EH (cell line): ENCODE measurements around the gene SOX15.
A peak's percentile ranks its signal among the peaks of the same experiment; 100 is the strongest.
"Not testable (repeated sequence)": the region's sequence is repeated elsewhere in the genome, so short reads cannot be mapped to it uniquely, and the experiment has no call there.

Source experiments
- DNase-seq: peaks from one replicate; pipeline ENCODE4 v3.0.0-alpha.2; 2015; ENCODE audit warnings: low read depth

Gene SOX15

GRCh38 chr17:7589891-7590691 lies at the start of gene SOX15:
Gene SOX15 (minus strand): TSS chr17:7590094. CDS start chr17:7589676, 418 bp downstream.
- DNase-seq: peak; percentile 65

- DNase-seq: no peak
These were observed 46.3 kb upstream of the SOX15 start for GRCh38 chr17:7636163-7636562.

DNA sequence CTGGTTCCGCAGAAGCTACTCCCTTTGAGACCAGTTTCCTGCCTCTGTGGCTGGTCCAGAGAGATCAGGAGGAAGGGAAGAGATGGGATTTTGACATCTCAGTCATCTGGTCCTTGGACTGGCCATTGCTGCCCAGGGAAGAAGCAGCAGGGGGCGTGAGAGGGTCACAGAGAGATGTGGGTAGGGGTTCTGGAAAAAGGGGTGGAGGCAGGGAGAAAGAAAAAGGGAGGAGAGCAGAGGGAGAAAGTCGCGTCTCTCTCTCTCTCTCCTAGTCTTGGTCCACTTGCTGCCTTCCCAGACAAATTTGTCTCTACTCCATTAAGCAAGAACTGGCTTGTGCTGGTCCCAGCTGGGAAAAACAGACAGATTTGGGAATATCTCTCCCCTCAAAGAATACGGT lies 44.5 kb upstream of the SOX15 start:
- peak; percentile 54 for DNase-seq

GRCh38 chr17:7633093-7633492 lies 43.2 kb upstream of the SOX15 start:
- no peak for DNase-seq

DNA sequence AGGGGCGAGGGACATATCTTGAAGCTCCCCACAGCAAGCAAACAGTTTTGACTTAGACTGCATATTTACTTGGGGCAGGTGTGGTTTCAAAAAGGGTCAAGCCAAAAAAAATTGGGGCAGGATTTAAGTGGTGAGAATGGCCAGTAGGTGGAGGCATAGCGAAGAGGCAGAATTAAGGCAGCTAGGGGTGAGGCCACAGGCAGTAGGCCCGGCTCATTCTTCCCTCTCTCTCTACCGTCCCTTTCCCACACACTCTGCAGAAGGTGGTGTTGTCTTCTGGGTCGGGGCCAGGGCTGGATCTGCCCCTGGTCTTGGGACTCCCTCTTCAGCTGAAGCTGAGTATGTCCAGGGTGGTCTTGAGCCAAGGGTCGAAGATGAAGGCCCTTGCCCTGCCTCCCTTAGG lies 42.6 kb upstream of the SOX15 start:
- DNase-seq: peak; percentile 62

DNA sequence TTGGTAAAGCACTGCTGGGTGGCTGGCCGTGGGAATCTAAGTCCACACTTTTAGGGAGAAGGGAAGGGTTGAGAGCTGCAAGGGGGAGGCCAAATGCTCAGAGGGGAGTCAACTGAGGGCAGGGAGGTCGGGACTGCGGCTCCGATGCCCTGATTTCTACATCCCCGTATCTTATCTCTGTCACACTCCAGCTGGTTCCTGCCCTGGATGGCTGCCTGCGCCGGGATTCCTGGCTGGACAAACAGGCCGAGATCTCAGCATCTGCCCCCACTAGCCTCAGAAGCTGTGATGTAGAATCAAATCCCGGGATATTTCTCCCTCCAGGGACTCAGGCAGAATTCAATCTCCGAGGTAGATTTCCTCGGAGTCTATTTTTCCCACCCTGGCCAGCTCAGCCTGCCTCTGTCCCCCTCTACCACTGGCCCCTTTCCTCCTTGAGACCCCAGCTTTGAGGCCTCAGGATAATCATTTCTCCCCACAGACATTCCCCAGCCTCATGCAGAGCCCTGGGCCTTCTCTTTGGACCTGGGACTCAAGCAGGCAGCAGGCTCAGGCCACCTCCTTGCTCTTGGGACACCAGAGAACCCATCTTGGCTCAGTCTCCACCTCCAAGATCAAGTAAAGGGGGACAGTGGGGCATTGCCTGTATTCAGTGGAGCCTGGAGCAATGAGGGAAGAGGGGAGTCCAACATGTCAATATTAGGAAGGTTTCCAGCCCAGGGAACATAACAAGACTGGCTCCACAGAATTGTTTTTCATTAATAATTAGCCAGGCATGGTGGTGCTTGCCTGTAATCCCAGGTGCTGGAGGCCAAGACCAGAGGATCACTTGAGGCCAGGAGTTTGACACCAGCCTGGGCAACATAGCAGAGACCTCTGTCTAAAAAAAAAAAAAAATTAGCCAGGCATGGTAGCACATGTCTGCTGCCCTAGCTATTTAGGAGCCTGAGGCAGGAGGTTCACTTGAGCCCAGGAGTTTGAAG lies 41.8 kb upstream of the SOX15 start:
- no peak for DNase-seq

- no peak for DNase-seq
These were observed 40.2 kb upstream of the SOX15 start, which contains the start of gene SHBG for GRCh38 chr17:7629939-7630571. Gene SHBG (plus strand): TSS chr17:7630135. CDS start chr17:7630173, 38 bp downstream.

GRCh38 chr17:7627250-7628121 lies 37.6 kb upstream of the SOX15 start, which contains the start of gene SAT2:
Gene SAT2 (minus strand): TSS chr17:7627821. CDS start chr17:7627635, 186 bp downstream.
- peak; percentile 95 for DNase-seq

DNA sequence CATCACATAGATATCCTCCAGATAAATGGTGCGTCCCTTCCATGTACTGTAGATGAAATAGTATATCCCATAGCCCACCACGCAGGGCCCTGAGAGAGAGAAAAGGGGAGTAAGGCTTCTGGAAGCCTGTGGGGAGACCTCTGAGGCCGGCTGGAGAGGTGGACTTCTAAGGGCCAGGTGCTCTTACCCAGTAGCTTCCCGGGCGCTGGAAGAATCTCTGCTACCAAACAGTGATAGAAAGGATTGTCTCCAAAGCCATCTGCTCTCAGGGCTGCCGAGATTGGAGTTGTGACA lies 37.0 kb upstream of the SOX15 start:
- no peak for DNase-seq

DNA sequence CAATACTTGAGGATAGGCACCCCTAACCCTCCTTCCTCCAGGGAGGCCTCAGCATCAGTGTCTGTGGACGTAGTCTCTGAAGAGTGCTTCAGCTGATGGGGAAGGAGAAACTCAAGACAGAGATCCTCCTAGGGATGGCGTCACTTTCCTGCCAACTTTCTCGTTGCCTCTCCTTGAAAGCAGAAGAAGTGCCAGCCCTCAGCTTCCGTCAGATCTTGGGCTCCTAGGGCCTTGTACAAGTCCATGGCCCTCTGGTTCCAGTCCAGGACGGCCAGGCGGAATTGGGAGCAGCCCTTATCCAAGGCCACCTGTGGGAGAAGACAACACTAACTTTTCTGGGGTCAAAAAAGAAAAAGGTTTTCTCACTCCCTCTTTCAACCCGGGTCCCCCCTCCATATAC lies 36.4 kb upstream of the SOX15 start:
- no peak for DNase-seq

GRCh38 chr17:7625749-7626148 lies 35.9 kb upstream of the SOX15 start:
- DNase-seq: not testable (repeated sequence)

- DNase-seq: no peak
These were observed 33.8 kb upstream of the SOX15 start for GRCh38 chr17:7623661-7624060.

GRCh38 chr17:7620835-7621234 lies 30.9 kb upstream of the SOX15 start:
- no peak for DNase-seq

DNA sequence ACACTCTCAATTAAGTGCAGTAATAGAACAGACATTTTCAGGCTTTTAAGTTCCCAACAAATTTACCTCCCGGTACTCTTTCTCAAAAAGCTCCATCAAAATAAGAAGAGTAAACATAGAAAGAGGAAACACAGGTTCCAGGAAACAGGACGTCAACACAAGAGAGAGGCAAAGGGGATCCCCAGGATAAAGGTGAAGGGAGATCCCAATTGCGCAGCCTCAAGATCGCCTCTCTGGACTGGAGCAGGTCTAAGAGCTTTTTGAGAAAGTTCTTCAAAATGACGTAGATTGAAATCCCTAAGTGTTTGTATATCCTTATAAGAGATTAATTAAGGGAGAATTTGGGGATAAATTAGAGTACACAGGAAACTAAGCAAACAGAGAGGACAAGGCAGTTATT lies 28.7 kb upstream of the SOX15 start:
- DNase-seq: no peak

DNA sequence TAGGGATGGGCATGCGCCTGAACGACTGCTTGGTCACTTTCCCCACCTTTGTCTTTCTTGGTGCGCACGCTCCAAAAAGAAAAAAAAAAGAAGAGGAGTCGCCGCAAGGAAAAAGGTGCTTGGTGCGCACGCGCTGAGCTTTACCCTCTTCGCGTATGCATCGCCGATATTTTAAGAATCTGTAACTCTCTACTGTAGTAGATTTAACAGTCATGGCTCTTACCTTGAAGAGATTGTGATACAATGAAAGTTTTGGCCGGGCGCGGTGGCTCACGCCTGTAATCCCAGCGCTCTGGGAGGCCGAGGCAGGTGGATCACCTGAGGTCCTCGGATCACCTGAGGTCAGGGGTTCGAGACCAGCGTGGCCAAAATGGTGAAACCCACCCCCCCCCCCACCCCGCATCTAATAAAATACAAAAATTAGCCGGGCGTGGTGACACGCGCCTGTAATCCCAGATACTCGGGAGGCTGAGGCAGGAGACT lies 25.4 kb upstream of the SOX15 start:
- DNase-seq: no peak

DNA sequence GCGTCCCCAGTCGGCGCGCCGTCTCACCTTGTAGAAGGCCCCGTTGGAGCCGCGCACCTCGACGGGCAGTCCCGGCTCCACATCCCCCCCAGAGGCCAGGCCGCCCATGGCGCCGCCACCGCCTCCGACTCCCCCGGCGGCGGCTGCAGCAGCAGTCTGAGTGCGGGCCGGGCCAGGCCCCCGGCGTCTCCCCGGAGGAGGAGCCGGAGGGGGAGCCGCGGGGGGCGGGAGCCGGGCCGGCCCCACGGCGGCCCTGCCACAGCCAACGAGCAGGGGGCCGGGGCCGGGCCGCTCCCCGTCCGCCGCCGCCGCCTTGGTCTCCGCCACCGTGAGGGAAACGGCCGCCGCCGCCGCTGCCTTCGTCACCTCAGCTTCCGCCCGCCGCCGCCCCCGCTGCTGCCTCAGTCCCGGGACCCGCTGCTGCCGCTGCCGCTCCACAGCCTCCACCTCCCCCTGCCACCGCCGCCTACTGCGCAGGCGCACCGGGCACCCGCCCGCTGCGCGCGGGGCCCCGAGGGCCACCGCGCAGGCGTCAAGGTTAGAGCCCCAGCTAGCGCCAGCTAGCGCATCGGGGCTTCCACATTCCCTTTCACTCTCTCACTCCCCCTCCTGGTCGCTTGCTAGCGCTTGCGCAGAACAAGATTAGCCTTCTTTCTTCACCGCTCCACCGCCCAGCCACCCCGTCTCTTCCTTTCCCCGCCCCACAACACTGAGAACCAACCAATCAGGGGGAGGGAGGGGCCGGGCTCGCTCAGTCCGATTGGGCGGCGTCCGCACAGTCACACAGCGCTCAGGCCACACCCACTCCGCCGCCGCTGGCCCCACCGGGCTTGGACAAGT lies 24.8 kb upstream of the SOX15 start, which contains the start of gene FXR2:
Gene FXR2 (minus strand): TSS at position 473 of the 840 bp plus-strand sequence. CDS start 365 bp downstream, at position 108.
- peak; percentile 100 for DNase-seq

DNA sequence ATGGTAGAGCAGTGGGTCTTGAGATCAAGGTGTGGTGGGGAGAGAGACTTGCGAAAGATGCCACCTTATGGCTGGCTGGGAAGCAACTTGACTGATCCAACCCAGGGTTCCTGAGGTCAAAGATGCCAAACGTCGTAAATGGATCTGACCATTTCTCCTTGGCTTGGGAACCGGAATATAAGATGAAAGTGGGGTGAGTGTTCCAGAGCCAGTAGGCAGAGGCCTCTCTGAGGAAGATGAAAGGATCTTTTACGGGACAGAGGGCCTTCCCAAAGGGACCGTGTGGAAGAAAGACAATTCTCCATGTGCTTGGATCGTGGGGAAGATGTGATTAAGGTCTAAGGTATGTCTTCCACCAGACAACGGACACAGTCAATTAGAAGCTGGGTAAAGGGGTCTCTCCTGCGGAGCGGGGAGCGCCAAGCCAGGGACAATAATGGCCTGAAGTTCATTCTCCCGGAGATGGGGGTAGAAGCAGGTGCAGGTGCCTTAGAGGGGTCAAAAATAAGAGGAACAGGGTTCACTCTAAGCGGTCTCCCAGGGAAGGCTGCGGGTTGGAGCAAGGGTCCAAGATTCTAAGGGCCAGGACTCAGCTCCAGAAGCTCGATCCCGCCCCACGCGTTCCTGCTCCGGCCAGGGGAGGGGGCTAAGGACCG lies 24.0 kb upstream of the SOX15 start:
- DNase-seq: peak; percentile 77

- DNase-seq: peak; percentile 63
These were observed 22.4 kb upstream of the SOX15 start for GRCh38 chr17:7612294-7612640.

GRCh38 chr17:7611635-7612293 lies 21.9 kb upstream of the SOX15 start:
- no peak for DNase-seq
